CD4-positive, alpha-beta memory T cell (primary cell): ENCODE measurements around the gene VPS13C. TPM values are rescaled to one million over a fixed set of nuclear protein-coding genes. Genes with fewer than 3 reads are reported as not detected.
A peak's percentile ranks its signal among the peaks of the same experiment; 100 is the strongest.

ENCODE experiments used
- CTCF ChIA-PET: fragments of 350-600 bp; sonication (Branson Sonifier 250); formaldehyde crosslinking; loops from one replicate; lab custom pipeline; 2021; ENCODE audit warnings: inconsistent platforms; ENCODE audit not compliant: partially characterized antibody; lab: Charles Lee
- POLR2A ChIA-PET: fragments of 350-600 bp; sonication (Branson Sonifier 250); formaldehyde crosslinking; loops from one replicate; lab custom pipeline; 2021; ENCODE audit not compliant: partially characterized antibody; lab: Charles Lee
- DNase-seq, 5 donors: peaks; one replicate each; pipeline versions ENCODE4 v3.0.0 to v3.0.0-alpha.2; 2020 to 2022; ENCODE audit warnings: mixed read lengths in 1 of 5
- H3K27ac ChIP-seq: one replicate; pipeline ENCODE4 v1.7.0; 2013; ENCODE audit warnings: low read depth, low read length
- H3K27me3 ChIP-seq: 2 replicates; pipeline ENCODE4 v1.7.0; 2013; ENCODE audit warnings: mild to moderate bottlenecking, low read length, moderate library complexity; ENCODE audit not compliant: insufficient read depth
- H3K36me3 ChIP-seq: 2 replicates; pipeline ENCODE4 v1.7.0; 2013; ENCODE audit warnings: mild to moderate bottlenecking, low read length, moderate library complexity; ENCODE audit not compliant: insufficient read depth
- H3K4me1 ChIP-seq: 2 replicates; pipeline ENCODE4 v1.7.0; 2013; ENCODE audit warnings: mild to moderate bottlenecking, low read length, moderate library complexity; ENCODE audit not compliant: insufficient read depth
- H3K4me3 ChIP-seq, 2 donors: one replicate each; pipeline ENCODE4 v1.7.0; 2013; ENCODE audit warnings: low read length in 2 of 2, mild to moderate bottlenecking in 1 of 2
- H3K9me3 ChIP-seq, 2 donors: one replicate each; pipeline ENCODE4 v1.7.0; 2013; ENCODE audit warnings: low read length in 2 of 2, control low read depth in 1 of 2; ENCODE audit not compliant: control insufficient read depth in 1 of 2
- H3K27ac Mint-ChIP-seq, 7 donors: one replicate each; pipeline ENCODE4 v1.8.0; 2020 to 2021; ENCODE audit warnings: mixed read lengths in 7 of 7, mild to moderate bottlenecking in 6 of 7, inconsistent platforms in 3 of 7, moderate library complexity in 3 of 7
- H3K27me3 Mint-ChIP-seq, 2 donors: one replicate each; pipeline ENCODE4 v1.8.0; 2020 to 2021; ENCODE audit warnings: mixed read lengths in 2 of 2
- H3K36me3 Mint-ChIP-seq, 2 donors: one replicate each; pipeline ENCODE4 v1.8.0; 2020 to 2021; ENCODE audit warnings: mixed read lengths in 2 of 2, inconsistent platforms in 1 of 2, mild to moderate bottlenecking in 1 of 2
- H3K4me1 Mint-ChIP-seq, 4 donors: one replicate each; pipeline ENCODE4 v1.8.0; 2020 to 2021; ENCODE audit warnings: mixed read lengths in 4 of 4, mild to moderate bottlenecking in 1 of 4
- H3K4me3 Mint-ChIP-seq, 8 donors: one replicate each; pipeline ENCODE4 v1.8.0; 2020 to 2021; ENCODE audit warnings: mixed read lengths in 8 of 8, mild to moderate bottlenecking in 7 of 8, moderate library complexity in 6 of 8, inconsistent platforms in 3 of 8
- H3K9me3 Mint-ChIP-seq, 8 donors: one replicate each; pipeline ENCODE4 v1.8.0; 2020 to 2021; ENCODE audit warnings: mixed read lengths in 8 of 8, mild to moderate bottlenecking in 5 of 8, inconsistent platforms in 3 of 8, moderate library complexity in 1 of 8
- intact Hi-C: fragments of 100-400 bp; cut with micrococcal nuclease; formaldehyde crosslinking; loops from one replicate; pipeline ENCODE4 v1.15.1; 2023
- polyA plus RNA-seq, 2 donors: library from polyadenylated mRNA; unstranded; fragments of 300-500 nt; fragmentation: Illumina TruSeq; gene quantifications; one replicate each; pipeline ENCODE4 v1.2.3, GENCODE V29; 2021
- total RNA-seq, 2 experiments: library from RNA; stranded (reverse); gene quantifications; one replicate each; pipeline ENCODE4 v1.2.3, GENCODE V29; 2021

The VPS13C gene
- total RNA-seq: 100 to 1,000 TPM; 144 to 148 TPM
- 10 to 100 TPM; 10.6 to 20.5 TPM for polyA plus RNA-seq

DNA sequence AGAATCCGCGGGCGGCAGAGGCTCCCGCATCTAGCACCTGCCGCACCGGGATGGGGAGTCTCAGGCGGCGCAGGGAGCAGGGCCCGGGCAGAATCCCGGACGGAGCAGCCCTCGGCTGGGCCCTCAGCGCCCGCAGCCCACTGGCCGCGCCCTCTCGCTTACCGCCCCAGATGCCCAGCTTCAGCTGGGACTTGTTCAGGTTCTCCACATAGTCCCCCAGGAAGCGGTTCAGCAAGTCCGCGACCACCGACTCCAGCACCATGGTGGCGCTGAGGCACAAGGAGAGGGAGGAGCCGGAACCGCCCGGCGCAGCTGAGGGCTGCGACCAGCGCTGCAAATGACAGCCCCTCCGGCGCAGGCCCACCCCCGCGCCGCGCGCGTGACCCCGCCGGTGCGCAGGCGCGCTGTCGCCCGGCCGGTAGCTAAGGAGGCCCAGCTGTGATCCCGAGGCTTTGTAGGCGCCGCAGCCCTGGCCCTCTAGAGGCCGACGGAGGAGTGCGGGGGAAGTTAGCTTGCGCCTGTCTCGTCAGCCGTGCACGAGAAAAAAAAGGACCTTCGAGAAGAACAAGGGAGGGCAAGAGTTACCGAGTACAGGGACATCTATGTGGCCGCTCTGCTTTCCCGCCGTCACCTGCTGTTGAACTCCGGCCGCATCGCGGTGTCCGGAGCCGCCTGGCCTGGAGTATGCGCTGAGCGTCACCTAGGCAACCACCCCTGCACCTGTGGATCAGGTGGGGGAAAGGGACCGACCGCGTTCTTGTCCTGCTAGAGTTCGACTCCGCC lies at the start of gene VPS13C:
VPS13C (minus strand) TSS at position 335 of the 783 bp plus-strand sequence; CDS start at position 262, 73 bp downstream.
- H3K36me3 ChIP-seq: no peaks in the 10 kb centered on the region
- H3K4me3 Mint-ChIP-seq: peak within 1 kb of the TSS; percentile 95 to 100 (median 98)
- H3K27me3 Mint-ChIP-seq: no peaks in the 10 kb centered on the region
- H3K9me3 Mint-ChIP-seq: no peaks in the 10 kb centered on the region
- H3K27me3 ChIP-seq: no peaks in the 10 kb centered on the region
- intact Hi-C loops: loop anchor here (2.0 to 5.0 kb wide), 2 partner anchors 14 to 62 kb away; no protein-coding TSS in a partner anchor
- peak; percentile 92 to 94 (median 93) for DNase-seq
- ChIA-PET POLR2A (interaction anchor here (0.5 to 2.4 kb wide), 15 partner anchors 8 to 202 kb away, joined by 3 to 12 read pairs (median 4); no protein-coding TSS in a partner anchor), CTCF (interaction anchor here (0.7 to 3.7 kb wide), 16 partner anchors 8 to 119 kb away, joined by 3 to 39 read pairs (median 5); no protein-coding TSS in a partner anchor)
- H3K27ac Mint-ChIP-seq: peak within 1 kb of the TSS; percentile 97 to 99 (median 98)
- H3K4me3 ChIP-seq: peak within 1 kb of the TSS; percentile 65 to 94
- H3K27ac ChIP-seq: peak within 1 kb of the TSS; percentile 83
- H3K4me1 ChIP-seq: peaks cover 38% of the 10 kb centered on the region
- no peaks in the 10 kb centered on the region for H3K9me3 ChIP-seq
- H3K4me1 Mint-ChIP-seq: peaks cover 30 to 64% (median 49%) of the 10 kb centered on the region in 4 donors
- H3K36me3 Mint-ChIP-seq: peaks cover 7 to 17% of the 10 kb centered on the region in 2 donors

GRCh38 chr15:62109437-62109836 lies 49.2 kb upstream of the VPS13C start:
- ChIA-PET CTCF (no interaction called here), POLR2A (no interaction called here)
- Mint-ChIP-seq H3K4me1 (no peaks in the 10 kb centered on the region), H3K4me3 (no peak overlapping the region), H3K27ac (no peak overlapping the region), H3K27me3 (peaks cover 2 to 6% of the 10 kb centered on the region in 2 donors), H3K36me3 (no peaks in the 10 kb centered on the region), H3K9me3 (no peaks in the 10 kb centered on the region)
- no peak for DNase-seq
- H3K4me3 ChIP-seq: no peak overlapping the region
- intact Hi-C loops: no loop called here
- no peak overlapping the region for H3K27ac ChIP-seq
- H3K36me3 ChIP-seq: no peaks in the 10 kb centered on the region
- H3K4me1 ChIP-seq: no peaks in the 10 kb centered on the region
- H3K27me3 ChIP-seq: no peaks in the 10 kb centered on the region
- no peaks in the 10 kb centered on the region for H3K9me3 ChIP-seq

GRCh38 chr15:62108411-62108810 lies 48.2 kb upstream of the VPS13C start:
- no peaks in the 10 kb centered on the region for H3K4me1 Mint-ChIP-seq
- H3K27me3 Mint-ChIP-seq: peaks cover 2 to 6% of the 10 kb centered on the region in 2 donors
- H3K36me3 Mint-ChIP-seq: no peaks in the 10 kb centered on the region
- no peak overlapping the region for H3K27ac Mint-ChIP-seq
- Histone ChIP-seq H3K9me3 (no peaks in the 10 kb centered on the region), H3K4me1 (no peaks in the 10 kb centered on the region), H3K4me3 (no peak overlapping the region), H3K27ac (no peak overlapping the region), H3K36me3 (no peaks in the 10 kb centered on the region), H3K27me3 (no peaks in the 10 kb centered on the region)
- DNase-seq: no peak
- CTCF ChIA-PET: no interaction called here
- H3K4me3 Mint-ChIP-seq: no peak overlapping the region
- intact Hi-C loops: no loop called here
- POLR2A ChIA-PET: no interaction called here
- no peaks in the 10 kb centered on the region for H3K9me3 Mint-ChIP-seq

DNA sequence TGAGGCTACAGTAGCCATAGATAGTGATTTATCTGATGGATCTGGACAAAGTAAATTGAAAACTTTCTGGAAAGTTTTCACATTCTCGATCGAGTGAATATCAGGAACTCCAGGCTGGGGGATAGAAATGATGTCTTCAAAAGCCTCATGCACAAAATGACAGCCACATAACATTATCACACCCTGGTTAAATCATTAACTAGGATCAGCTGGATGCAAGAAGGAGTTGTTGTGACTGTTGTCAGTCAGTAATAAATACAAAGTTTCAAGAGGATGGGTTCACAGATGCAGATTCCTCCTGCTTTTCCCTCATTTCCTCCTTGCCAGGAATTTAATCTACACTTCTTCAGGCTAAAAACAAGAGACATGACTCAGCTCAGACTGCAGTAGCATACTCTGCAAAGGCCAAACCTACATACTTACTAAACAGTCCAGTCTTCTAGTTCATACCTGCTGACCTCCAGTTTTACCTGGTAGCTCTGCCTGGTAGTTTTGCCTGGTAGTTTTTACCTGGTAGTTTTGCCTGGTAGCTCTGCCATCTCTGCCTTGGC lies 47.4 kb upstream of the VPS13C start:
- H3K27ac ChIP-seq: no peak overlapping the region
- DNase-seq: no peak
- no peaks in the 10 kb centered on the region for H3K9me3 ChIP-seq
- intact Hi-C loops: no loop called here
- H3K36me3 ChIP-seq: no peaks in the 10 kb centered on the region
- no peaks in the 10 kb centered on the region for H3K4me1 ChIP-seq
- ChIA-PET POLR2A (no interaction called here), CTCF (no interaction called here)
- H3K27me3 Mint-ChIP-seq: peaks cover 2 to 4% of the 10 kb centered on the region in 2 donors
- no peaks in the 10 kb centered on the region for H3K9me3 Mint-ChIP-seq
- H3K4me1 Mint-ChIP-seq: no peaks in the 10 kb centered on the region
- no peak overlapping the region for H3K27ac Mint-ChIP-seq
- H3K27me3 ChIP-seq: no peaks in the 10 kb centered on the region
- H3K4me3 Mint-ChIP-seq: no peak overlapping the region
- H3K36me3 Mint-ChIP-seq: no peaks in the 10 kb centered on the region
- H3K4me3 ChIP-seq: no peak overlapping the region

GRCh38 chr15:62106096-62106495 lies 45.8 kb upstream of the VPS13C start:
- Histone ChIP-seq H3K27me3 (no peaks in the 10 kb centered on the region), H3K36me3 (no peaks in the 10 kb centered on the region), H3K27ac (no peak overlapping the region), H3K9me3 (no peaks in the 10 kb centered on the region), H3K4me3 (no peak overlapping the region), H3K4me1 (no peaks in the 10 kb centered on the region)
- no peak overlapping the region for H3K4me3 Mint-ChIP-seq
- no peaks in the 10 kb centered on the region for H3K4me1 Mint-ChIP-seq
- no peaks in the 10 kb centered on the region for H3K36me3 Mint-ChIP-seq
- ChIA-PET CTCF (no interaction called here), POLR2A (interaction anchor here (0.6 kb wide), 1 partner anchor 18 kb away, joined by 3 read pairs; no protein-coding TSS in a partner anchor)
- peaks cover 0 to 5% of the 10 kb centered on the region in 2 donors for H3K27me3 Mint-ChIP-seq
- H3K27ac Mint-ChIP-seq: no peak overlapping the region
- intact Hi-C loops: no loop called here
- DNase-seq: no peak
- H3K9me3 Mint-ChIP-seq: peaks cover 0 to 2% (median 0%) of the 10 kb centered on the region in 8 donors

DNA sequence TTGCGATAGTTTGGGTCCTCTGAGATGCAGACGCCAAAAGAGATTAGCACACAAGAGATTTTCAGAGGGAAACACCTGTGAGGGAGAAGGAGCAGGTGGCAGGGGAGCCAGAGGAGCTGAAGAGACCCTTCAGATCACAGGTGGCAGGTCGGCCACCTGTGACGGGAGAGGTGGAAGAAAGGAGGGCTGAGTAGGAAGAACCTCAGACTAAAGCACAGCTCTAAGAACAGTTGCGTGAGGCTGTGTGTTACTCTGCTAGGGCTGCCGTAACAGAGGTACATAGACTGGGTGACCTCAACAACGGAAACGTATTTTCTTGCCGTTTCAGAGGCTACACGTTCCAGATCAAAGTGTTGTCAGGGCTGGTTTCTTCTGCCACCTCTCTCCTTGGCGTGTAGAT lies 45.0 kb upstream of the VPS13C start:
- Mint-ChIP-seq H3K36me3 (no peaks in the 10 kb centered on the region), H3K9me3 (peaks cover 0 to 2% (median 0%) of the 10 kb centered on the region in 8 donors), H3K27ac (no peak overlapping the region), H3K27me3 (peaks cover 0 to 5% of the 10 kb centered on the region in 2 donors), H3K4me3 (no peak overlapping the region), H3K4me1 (no peaks in the 10 kb centered on the region)
- DNase-seq: no peak
- no peaks in the 10 kb centered on the region for H3K36me3 ChIP-seq
- ChIA-PET POLR2A (no interaction called here), CTCF (no interaction called here)
- no peak overlapping the region for H3K27ac ChIP-seq
- no peaks in the 10 kb centered on the region for H3K4me1 ChIP-seq
- no peak overlapping the region for H3K4me3 ChIP-seq
- H3K27me3 ChIP-seq: no peaks in the 10 kb centered on the region
- intact Hi-C loops: no loop called here
- H3K9me3 ChIP-seq: no peaks in the 10 kb centered on the region

DNA sequence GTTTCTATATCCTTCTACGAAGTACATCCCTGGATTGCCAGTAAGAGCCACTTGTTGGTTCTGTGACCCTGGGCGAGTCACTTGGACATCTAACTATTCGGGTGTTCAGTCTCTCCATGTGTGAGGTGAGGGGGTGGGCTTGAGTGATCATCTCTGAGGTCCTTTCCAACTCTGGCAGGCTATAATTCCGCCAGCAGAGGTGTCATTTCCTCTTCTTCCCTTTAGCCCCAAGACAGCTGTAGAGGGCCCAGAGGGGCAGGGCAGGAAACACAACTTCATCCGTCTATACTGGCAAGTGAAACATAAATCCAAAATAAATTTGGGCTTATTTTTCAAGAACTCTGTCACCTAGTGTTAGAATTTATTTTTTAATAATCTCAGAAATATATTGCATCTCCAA lies 44.6 kb upstream of the VPS13C start:
- Histone ChIP-seq H3K4me3 (no peak overlapping the region), H3K36me3 (no peaks in the 10 kb centered on the region), H3K9me3 (no peaks in the 10 kb centered on the region), H3K27me3 (no peaks in the 10 kb centered on the region), H3K4me1 (no peaks in the 10 kb centered on the region), H3K27ac (no peak overlapping the region)
- DNase-seq: no peak
- intact Hi-C loops: no loop called here
- H3K9me3 Mint-ChIP-seq: peaks cover 0 to 2% (median 0%) of the 10 kb centered on the region in 8 donors
- POLR2A ChIA-PET: no interaction called here
- H3K4me1 Mint-ChIP-seq: no peaks in the 10 kb centered on the region
- no peak overlapping the region for H3K27ac Mint-ChIP-seq
- CTCF ChIA-PET: no interaction called here
- peaks cover 0 to 5% of the 10 kb centered on the region in 2 donors for H3K27me3 Mint-ChIP-seq
- no peak overlapping the region for H3K4me3 Mint-ChIP-seq
- no peaks in the 10 kb centered on the region for H3K36me3 Mint-ChIP-seq
